ENCODE measurements around the gene RNF157. TPM values are rescaled to one million over a fixed set of nuclear protein-coding genes. Genes with fewer than 3 reads are reported as not detected.
A peak's percentile ranks its signal among the peaks of the same experiment; 100 is the strongest.

Gene RNF157
- total and polyA plus RNA-seq, 10 of the 15 experiments (the other 5 are each of a cell fraction or from before 2014, with no cell fraction given), result 1.4 to 15.9 (median 9.6) TPM

DNA sequence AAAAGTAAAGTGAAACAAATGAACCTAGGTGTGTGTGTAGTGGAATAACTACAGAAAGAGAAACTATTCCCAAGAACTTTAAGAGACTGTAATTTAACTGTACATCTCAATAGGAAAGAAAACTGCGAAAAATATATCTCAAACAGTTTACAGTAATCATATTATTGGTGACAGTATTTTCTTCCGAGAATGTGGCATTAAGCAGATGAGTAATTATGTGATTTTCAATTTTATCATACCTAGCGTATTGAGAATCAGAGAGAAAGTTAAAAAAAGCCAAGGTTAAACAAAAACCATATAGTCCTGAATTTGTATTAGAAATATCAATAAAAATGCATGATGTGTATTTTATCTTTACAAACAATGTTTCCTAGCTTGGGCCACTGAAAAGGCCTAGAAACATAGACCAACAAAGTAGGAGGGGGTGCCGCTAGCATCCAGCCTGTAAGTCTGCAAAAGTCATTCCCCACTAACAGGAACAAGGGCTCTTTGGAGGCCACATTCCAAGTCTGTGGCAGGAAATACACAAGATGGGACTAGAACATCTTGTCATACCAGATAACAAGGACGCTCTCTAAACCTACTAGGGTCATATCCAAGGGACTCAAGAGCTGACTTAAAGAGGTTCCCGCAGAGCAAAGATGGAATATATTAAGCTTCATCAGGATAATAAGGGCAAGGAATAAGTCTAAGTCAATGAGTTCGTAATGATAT, 20.5 kb downstream of the RNF157 start:
- ATAC-seq (no peak), FAIRE-seq (no peak), DNase-seq (ENCODE audit: low read depth, low spot score) (no peak)
- ChIA-PET RAD21 (ENCODE audit: unreplicated experiment) (interaction anchor here (0.7 to 0.9 kb wide), 2 partner anchors 14 to 43 kb away, joined by 3 read pairs; no protein-coding TSS in a partner anchor), CTCF (interaction anchor here (1.1 to 1.7 kb wide), 2 partner anchors 12 to 77 kb away, joined by 3 to 4 read pairs; no protein-coding TSS in a partner anchor), POLR2A (interaction anchor here (0.7 to 1.4 kb wide), 3 partner anchors 12 to 300 kb away, joined by 3 to 6 read pairs (median 4); no protein-coding TSS in a partner anchor), SMC1A (ENCODE audit: uncharacterized antibody, unreplicated experiment) (interaction anchor here (0.6 to 2.2 kb wide), 4 partner anchors 8 to 34 kb away, joined by 3 to 19 read pairs (median 6); no protein-coding TSS in a partner anchor)
- in situ Hi-C loops (cut with MboI) (no loop called here), intact Hi-C loops (cut with micrococcal nuclease; ENCODE audit: unreplicated experiment) (no loop called here)
- no TSS peak for BruUV-seq (replicated peaks)
- Histone ChIP-seq H2AFZ (ENCODE audit: control insufficient read depth, low read depth, low read length) (peak overlapping the region; percentile 28; the same call in 1 of the 2 replicates), H3K9me3 (replicated peaks; ENCODE audit: control insufficient read depth, insufficient read depth, low read length) (no peaks in the 10 kb centered on the region), H3K4me3 (no peak overlapping the region), H3K4me1 (ENCODE audit: control insufficient read depth, insufficient read depth, low read length) (no peaks in the 10 kb centered on the region), H3K79me2 (ENCODE audit: control insufficient read depth, insufficient read depth, low read length) (no peaks in the 10 kb centered on the region), H3K9ac (ENCODE audit: control insufficient read depth, insufficient read depth, low read length) (no peak overlapping the region), H3K36me3 (ENCODE audit: control insufficient read depth in 2 of 2, insufficient read depth in 2 of 2, low read length in 1 of 2) (no peaks in the 10 kb centered on the region), H3K27ac (ENCODE audit: control insufficient read depth, insufficient read depth) (no peak overlapping the region), H3K27me3 (replicated peaks in 1 of 2; ENCODE audit: control insufficient read depth in 2 of 2, insufficient read depth in 2 of 2, low read length in 1 of 2) (no peaks in the 10 kb centered on the region), H4K20me1 (ENCODE audit: control insufficient read depth, insufficient read depth) (no peaks in the 10 kb centered on the region), H3K4me2 (ENCODE audit: control insufficient read depth, insufficient read depth) (no peak overlapping the region)
- WGBS (ENCODE audit: insufficient coverage, insufficient replicate concordance, low lambda C conversion rate, missing lambda C conversion rate), result 72% methylated on average over 7 of the region's 7 CpGs
- TF ChIP-seq, protein P1, sequence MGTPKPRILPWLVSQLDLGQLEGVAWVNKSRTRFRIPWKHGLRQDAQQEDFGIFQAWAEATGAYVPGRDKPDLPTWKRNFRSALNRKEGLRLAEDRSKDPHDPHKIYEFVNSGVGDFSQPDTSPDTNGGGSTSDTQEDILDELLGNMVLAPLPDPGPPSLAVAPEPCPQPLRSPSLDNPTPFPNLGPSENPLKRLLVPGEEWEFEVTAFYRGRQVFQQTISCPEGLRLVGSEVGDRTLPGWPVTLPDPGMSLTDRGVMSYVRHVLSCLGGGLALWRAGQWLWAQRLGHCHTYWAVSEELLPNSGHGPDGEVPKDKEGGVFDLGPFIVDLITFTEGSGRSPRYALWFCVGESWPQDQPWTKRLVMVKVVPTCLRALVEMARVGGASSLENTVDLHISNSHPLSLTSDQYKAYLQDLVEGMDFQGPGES (IDR thresholded peaks at IDR 0.05), result no peak
- no peak for TF ChIP-seq NFYA (IDR thresholded peaks at IDR 0.05; ENCODE audit: borderline replicate concordance, low read depth, low read length)
- TF ChIP-seq JUNB (IDR thresholded peaks at IDR 0.05), result peak; percentile 23; the same call in 1 of the 2 replicates

DNA sequence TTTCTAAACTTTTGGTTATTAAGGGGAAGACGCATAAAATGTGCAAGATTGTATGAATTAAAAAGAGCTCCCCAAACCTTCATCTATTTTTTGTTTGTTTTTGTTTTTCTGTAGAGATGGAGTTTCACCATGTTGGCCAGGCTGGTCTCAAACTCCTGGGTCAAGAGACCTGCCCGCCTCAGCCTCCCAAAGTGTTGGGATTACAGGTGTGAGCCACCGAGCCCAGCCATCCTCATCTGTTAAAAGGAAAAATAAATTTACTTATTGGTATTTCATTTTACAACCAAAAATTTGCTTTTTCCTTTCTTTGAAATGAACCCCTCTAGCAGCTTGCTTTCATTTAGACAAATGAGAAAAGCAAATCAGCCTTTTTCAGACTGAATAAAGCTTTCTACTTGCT, 23.2 kb downstream of the RNF157 start:
- ChIA-PET CTCF (interaction anchor here (0.7 to 2.0 kb wide), 8 partner anchors 8 to 171 kb away, joined by 3 to 5 read pairs (median 3); no protein-coding TSS in a partner anchor), SMC1A (ENCODE audit: uncharacterized antibody, unreplicated experiment) (interaction anchor here (0.8 to 3.1 kb wide), 13 partner anchors 9 to 477 kb away, joined by 3 to 23 read pairs (median 4); no protein-coding TSS in a partner anchor), RAD21 (ENCODE audit: unreplicated experiment) (interaction anchor here (0.6 to 2.0 kb wide), 7 partner anchors 30 to 88 kb away, joined by 3 to 8 read pairs (median 4); no protein-coding TSS in a partner anchor), POLR2A (interaction anchor here (1.9 to 3.0 kb wide), 2 partner anchors 8 to 14 kb away, joined by 6 to 8 read pairs; no protein-coding TSS in a partner anchor)
- H3K9ac ChIP-seq (ENCODE audit: control insufficient read depth, insufficient read depth, low read length), result no peak overlapping the region
- no TSS peak for BruUV-seq (replicated peaks)
- no peaks in the 10 kb centered on the region for H3K27me3 ChIP-seq (replicated peaks in 1 of 2; ENCODE audit: control insufficient read depth in 2 of 2, insufficient read depth in 2 of 2, low read length in 1 of 2)
- intact Hi-C loops (cut with micrococcal nuclease; ENCODE audit: unreplicated experiment) (no loop called here), in situ Hi-C loops (cut with MboI) (no loop called here)
- no peak for DNase-seq (ENCODE audit: low read depth, low spot score)
- no peak overlapping the region for H3K4me2 ChIP-seq (ENCODE audit: control insufficient read depth, insufficient read depth)
- H3K79me2 ChIP-seq (ENCODE audit: control insufficient read depth, insufficient read depth, low read length), result no peaks in the 10 kb centered on the region
- H3K4me1 ChIP-seq (ENCODE audit: control insufficient read depth, insufficient read depth, low read length), result no peaks in the 10 kb centered on the region
- no peaks in the 10 kb centered on the region for H3K36me3 ChIP-seq (ENCODE audit: control insufficient read depth in 2 of 2, insufficient read depth in 2 of 2, low read length in 1 of 2)
- no peak for FAIRE-seq
- 77% methylated on average over 3 of the region's 3 CpGs for WGBS (ENCODE audit: insufficient coverage, insufficient replicate concordance, low lambda C conversion rate, missing lambda C conversion rate)
- ATAC-seq, result no peak
- no peaks in the 10 kb centered on the region for H3K9me3 ChIP-seq (replicated peaks; ENCODE audit: control insufficient read depth, insufficient read depth, low read length)
- no peaks in the 10 kb centered on the region for H4K20me1 ChIP-seq (ENCODE audit: control insufficient read depth, insufficient read depth)
- no peak overlapping the region for H3K4me3 ChIP-seq
- H3K27ac ChIP-seq (ENCODE audit: control insufficient read depth, insufficient read depth), result no peak overlapping the region
- no peak overlapping the region for H2AFZ ChIP-seq (ENCODE audit: control insufficient read depth, low read depth, low read length)
- no peak for TF ChIP-seq PAX5 (IDR thresholded peaks at IDR 0.05; ENCODE audit: borderline replicate concordance, low read depth, low read length)
- TF ChIP-seq, protein P2, sequence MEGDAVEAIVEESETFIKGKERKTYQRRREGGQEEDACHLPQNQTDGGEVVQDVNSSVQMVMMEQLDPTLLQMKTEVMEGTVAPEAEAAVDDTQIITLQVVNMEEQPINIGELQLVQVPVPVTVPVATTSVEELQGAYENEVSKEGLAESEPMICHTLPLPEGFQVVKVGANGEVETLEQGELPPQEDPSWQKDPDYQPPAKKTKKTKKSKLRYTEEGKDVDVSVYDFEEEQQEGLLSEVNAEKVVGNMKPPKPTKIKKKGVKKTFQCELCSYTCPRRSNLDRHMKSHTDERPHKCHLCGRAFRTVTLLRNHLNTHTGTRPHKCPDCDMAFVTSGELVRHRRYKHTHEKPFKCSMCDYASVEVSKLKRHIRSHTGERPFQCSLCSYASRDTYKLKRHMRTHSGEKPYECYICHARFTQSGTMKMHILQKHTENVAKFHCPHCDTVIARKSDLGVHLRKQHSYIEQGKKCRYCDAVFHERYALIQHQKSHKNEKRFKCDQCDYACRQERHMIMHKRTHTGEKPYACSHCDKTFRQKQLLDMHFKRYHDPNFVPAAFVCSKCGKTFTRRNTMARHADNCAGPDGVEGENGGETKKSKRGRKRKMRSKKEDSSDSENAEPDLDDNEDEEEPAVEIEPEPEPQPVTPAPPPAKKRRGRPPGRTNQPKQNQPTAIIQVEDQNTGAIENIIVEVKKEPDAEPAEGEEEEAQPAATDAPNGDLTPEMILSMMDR (IDR thresholded peaks at IDR 0.05 in 2 of 3, conservative IDR thresholded peaks at IDR 0.05 in 1 of 3; ENCODE audit: control insufficient read depth in 2 of 3, extremely low read depth in 1 of 3, insufficient read depth in 1 of 3, low read depth in 3 of 3, low read length in 3 of 3), result no peak
- no peak for TF ChIP-seq SUPT20H (IDR thresholded peaks at IDR 0.05; ENCODE audit: borderline replicate concordance, control insufficient read depth, low read depth, low read length)
- TF ChIP-seq CREB1 (IDR thresholded peaks at IDR 0.05; ENCODE audit: low read depth), result no peak
- no peak for TF ChIP-seq NR2F1 (conservative IDR thresholded peaks at IDR 0.05)
- TF ChIP-seq, protein P3, sequence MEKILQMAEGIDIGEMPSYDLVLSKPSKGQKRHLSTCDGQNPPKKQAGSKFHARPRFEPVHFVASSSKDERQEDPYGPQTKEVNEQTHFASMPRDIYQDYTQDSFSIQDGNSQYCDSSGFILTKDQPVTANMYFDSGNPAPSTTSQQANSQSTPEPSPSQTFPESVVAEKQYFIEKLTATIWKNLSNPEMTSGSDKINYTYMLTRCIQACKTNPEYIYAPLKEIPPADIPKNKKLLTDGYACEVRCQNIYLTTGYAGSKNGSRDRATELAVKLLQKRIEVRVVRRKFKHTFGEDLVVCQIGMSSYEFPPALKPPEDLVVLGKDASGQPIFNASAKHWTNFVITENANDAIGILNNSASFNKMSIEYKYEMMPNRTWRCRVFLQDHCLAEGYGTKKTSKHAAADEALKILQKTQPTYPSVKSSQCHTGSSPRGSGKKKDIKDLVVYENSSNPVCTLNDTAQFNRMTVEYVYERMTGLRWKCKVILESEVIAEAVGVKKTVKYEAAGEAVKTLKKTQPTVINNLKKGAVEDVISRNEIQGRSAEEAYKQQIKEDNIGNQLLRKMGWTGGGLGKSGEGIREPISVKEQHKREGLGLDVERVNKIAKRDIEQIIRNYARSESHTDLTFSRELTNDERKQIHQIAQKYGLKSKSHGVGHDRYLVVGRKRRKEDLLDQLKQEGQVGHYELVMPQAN (conservative IDR thresholded peaks at IDR 0.05), result no peak
- no peak for TF ChIP-seq GATAD2B (conservative IDR thresholded peaks at IDR 0.05; ENCODE audit: low read depth)

Measured in GM12878 (cell line).